H1 (cell line): ENCODE measurements around the gene KCTD10. TPM values are rescaled to one million over a fixed set of nuclear protein-coding genes. Genes with fewer than 3 reads are reported as not detected.

Source experiments
- BRCA1 ChIP-seq: IDR thresholded peaks from 2 replicates; pipeline ENCODE4 v1.6.1; 2012; ENCODE audit warnings: low read depth, low read length, improper control_type of control experiment
- CBX8 ChIP-seq: fragments of 300-800, 300-1000 bp; sonication (generic); IDR thresholded peaks from 2 replicates; pipeline ENCODE4 v1.7.1; 2016; ENCODE audit warnings: low read depth, low read length, borderline replicate concordance
- CREB1 ChIP-seq: IDR thresholded peaks from 2 replicates; pipeline ENCODE4 v1.6.1; 2012; ENCODE audit warnings: inconsistent platforms
- FOSL1 ChIP-seq: IDR thresholded peaks from 2 replicates; pipeline ENCODE4 v1.6.1; 2011; ENCODE audit warnings: mild to moderate bottlenecking, low read depth, low read length, moderate library complexity; ENCODE audit not compliant: insufficient read depth
- GTF2F1 ChIP-seq: IDR thresholded peaks from 2 replicates; pipeline ENCODE4 v1.6.1; 2012; ENCODE audit warnings: low read depth, low read length, improper control_type of control experiment, borderline replicate concordance
- HDAC2 ChIP-seq, 2 experiments: fragments of 300-600 bp in 1 of 2; sonication (generic) in 1 of 2; IDR thresholded peaks; 2 replicates each; pipeline ENCODE4 v1.6.1; 2011 to 2012; ENCODE audit warnings: low read depth in 2 of 2, low read length in 2 of 2, mild to moderate bottlenecking in 2 of 2, moderate library complexity in 2 of 2, borderline replicate concordance in 1 of 2, inconsistent platforms in 1 of 2
- NANOG ChIP-seq: IDR thresholded peaks from 2 replicates; pipeline ENCODE4 v1.6.1; 2011; ENCODE audit warnings: low read length, low read depth, mild to moderate bottlenecking, inconsistent platforms; ENCODE audit not compliant: insufficient read depth, poor library complexity, severe bottlenecking
- NRF1 ChIP-seq: IDR thresholded peaks from 2 replicates; pipeline ENCODE4 v1.6.1; 2011; ENCODE audit warnings: mild to moderate bottlenecking, low read depth, low read length, improper control_type of control experiment
- POLR2A ChIP-seq, 2 experiments: IDR thresholded peaks; 1 replicate in 1 of 2; 2 replicates in 1 of 2; pipeline ENCODE4 v1.6.1; 2011; ENCODE audit warnings: low read depth in 2 of 2, low read length in 2 of 2, mild to moderate bottlenecking in 2 of 2; ENCODE audit errors: control extremely low read depth in 1 of 2
- POLR2AphosphoS5 ChIP-seq: IDR thresholded peaks from 2 replicates; pipeline ENCODE4 v1.6.1; 2011; ENCODE audit warnings: low read depth, low read length
- POU5F1 ChIP-seq: IDR thresholded peaks from 2 replicates; pipeline ENCODE4 v1.6.1; 2011; ENCODE audit warnings: low read depth, mild to moderate bottlenecking, low read length, moderate library complexity
- RFX5 ChIP-seq: IDR thresholded peaks from 2 replicates; pipeline ENCODE4 v1.6.1; 2011; ENCODE audit warnings: low read depth, low read length, improper control_type of control experiment, borderline replicate concordance
- RNF2 ChIP-seq: fragments of 200-900, 300-1000 bp; sonication (generic); IDR thresholded peaks from 2 replicates; pipeline ENCODE4 v1.7.1; 2016; ENCODE audit warnings: borderline replicate concordance, low read depth, mild to moderate bottlenecking, antibody characterized with exemption, low read length; ENCODE audit not compliant: poor library complexity, severe bottlenecking; ENCODE audit errors: missing control alignments
- RXRA ChIP-seq: IDR thresholded peaks from 2 replicates; pipeline ENCODE4 v1.6.1; 2011; ENCODE audit warnings: low read depth, mild to moderate bottlenecking, low read length, moderate library complexity; ENCODE audit not compliant: insufficient read depth
- SIRT6 ChIP-seq: IDR thresholded peaks from one replicate; pipeline ENCODE4 v1.7.1; 2012; ENCODE audit warnings: low read length, inconsistent platforms
- SP1 ChIP-seq: IDR thresholded peaks from 2 replicates; pipeline ENCODE4 v1.6.1; 2011; ENCODE audit warnings: low read depth, low read length
- SP2 ChIP-seq: IDR thresholded peaks from 2 replicates; pipeline ENCODE4 v1.6.1; 2012; ENCODE audit warnings: mild to moderate bottlenecking, low read length, inconsistent platforms
- SP4 ChIP-seq: IDR thresholded peaks from 2 replicates; pipeline ENCODE4 v1.6.1; 2012; ENCODE audit warnings: low read length, inconsistent platforms
- SUZ12 ChIP-seq: fragments of 200-600 bp; sonication (generic); IDR thresholded peaks from 2 replicates; pipeline ENCODE4 v1.6.1; 2012; ENCODE audit warnings: mild to moderate bottlenecking, inconsistent platforms, low read length, moderate library complexity, mixed read lengths
- TAF1 ChIP-seq: IDR thresholded peaks from 2 replicates; pipeline ENCODE4 v1.6.1; 2011; ENCODE audit warnings: mild to moderate bottlenecking, low read depth, low read length
- TAF7 ChIP-seq: optimal IDR thresholded peaks from 2 replicates; pipeline ENCODE3; 2011; ENCODE audit warnings: low read depth, mild to moderate bottlenecking, inconsistent platforms, low read length, moderate library complexity, borderline replicate concordance
- TBP ChIP-seq: IDR thresholded peaks from 2 replicates; pipeline ENCODE4 v1.6.1; 2011; ENCODE audit warnings: low read depth, low read length, improper control_type of control experiment
- YY1 ChIP-seq: IDR thresholded peaks from 2 replicates; pipeline ENCODE4 v1.6.1; 2011; ENCODE audit warnings: low read depth, mild to moderate bottlenecking, low read length
- ZNF274 ChIP-seq: IDR thresholded peaks from 2 replicates; pipeline ENCODE4 v1.7.0; 2012; ENCODE audit warnings: low read length, borderline replicate concordance; ENCODE audit errors: extremely low read depth
- polyA plus RNA-seq, 7 experiments: library from polyadenylated mRNA; depleted of rRNA in 3 of 7; stranded (reverse) in 5 of 7; unstranded in 2 of 7; fragments of >200 nt in 5 of 7; fragments of 200-250 nt in 2 of 7; gene quantifications; 1 replicate in 5 of 7; 2 replicates in 1 of 7; 4 replicates in 1 of 7; pipeline versions ENCODE4 v1.2.1 to v1.2.3, GENCODE V29; 2011 to 2013; ENCODE audit warnings: missing spikeins in 2 of 7, mixed read lengths in 2 of 7
- total RNA-seq: library from RNA; stranded (reverse); fragmentation: NEBNext Ultra II Directional; extraction: Animal tissue kit (Norgen Biotek cat#: 25700); gene quantifications from 2 replicates; pipeline ENCODE4 v1.2.1, GENCODE V29; 2021
- TF ChIP-seq, protein P1 (sequence below): IDR thresholded peaks from 2 replicates; pipeline ENCODE4 v1.6.1; 2012; ENCODE audit warnings: inconsistent platforms

Gene KCTD10
- total and polyA plus RNA-seq, 2 of the 8 experiments (the other 6 are each of a cell fraction or from before 2014, with no cell fraction given) = 45.3 to 52.4 TPM

DNA sequence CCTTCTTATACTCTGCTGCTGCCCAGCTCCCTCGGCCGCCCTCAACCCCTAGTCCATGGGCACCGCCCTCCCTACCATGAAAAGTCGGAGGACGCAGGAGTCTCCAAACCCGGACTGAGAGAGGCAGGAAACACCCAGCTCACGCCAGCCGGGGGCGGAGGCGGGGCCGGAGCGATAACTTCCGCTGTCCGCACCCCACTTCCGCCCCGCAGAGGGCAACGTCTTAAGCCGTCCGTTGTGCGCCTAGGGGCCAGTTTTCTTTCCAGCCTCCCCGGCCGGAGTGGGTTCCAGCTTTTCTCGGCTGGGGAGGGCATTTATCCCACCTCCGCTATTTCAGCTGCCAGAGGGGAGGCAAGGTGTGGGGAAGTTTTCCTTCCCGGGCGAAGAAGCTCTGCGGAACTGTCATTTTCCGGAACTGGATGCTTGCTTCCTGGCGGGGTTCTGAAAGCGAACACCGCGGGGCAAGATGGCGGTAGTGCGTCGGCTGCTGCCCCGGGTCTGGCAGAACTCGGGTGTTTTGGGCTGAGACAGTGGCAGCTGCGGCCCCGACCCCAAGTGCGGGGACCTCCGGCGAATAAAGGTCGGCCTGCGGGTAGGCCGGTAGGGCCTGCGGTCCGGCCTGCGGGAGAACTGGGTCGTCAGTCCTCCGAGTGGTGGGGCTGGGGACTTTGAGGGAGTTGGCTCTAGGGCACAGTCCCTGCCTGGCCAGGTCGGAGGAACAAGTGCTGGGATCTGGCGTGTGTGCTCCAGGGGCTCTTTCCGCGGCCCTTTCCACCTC is at the start of gene KCTD10, which contains the start of gene UBE3B (continued):
- TF ChIP-seq RNF2 (no peak), POLR2AphosphoS5 (peak; percentile 44), RXRA (no peak), CBX8 (no peak), SP4 (peak; percentile 73; the same call in 1 of the 2 replicates), RFX5 (no peak), ZNF274 (no peak), CREB1 (peak; percentile 32; the same call in 1 of the 2 replicates), BRCA1 (no peak), POLR2A (IDR thresholded peaks at IDR 0.05; ENCODE audit: control extremely low read depth in 1 of 2, low read depth in 2 of 2, low read length in 2 of 2) (peak; percentile 23 to 72), TAF1 (peak; percentile 100), SIRT6 (no peak), POU5F1 (no peak), SP2 (no peak), GTF2F1 (no peak), NRF1 (no peak), YY1 (peak; percentile 99), SP1 (no peak), FOSL1 (no peak), NANOG (no peak), HDAC2 (IDR thresholded peaks at IDR 0.05; ENCODE audit: borderline replicate concordance in 1 of 2, low read depth in 2 of 2, low read length in 2 of 2) (peak in 1 of 2 experiments; percentile 100; a peak in 2 of 4 replicates), SUZ12 (no peak), TBP (peak; percentile 90), TAF7 (peak; percentile 97)
- TF ChIP-seq, protein P1, sequence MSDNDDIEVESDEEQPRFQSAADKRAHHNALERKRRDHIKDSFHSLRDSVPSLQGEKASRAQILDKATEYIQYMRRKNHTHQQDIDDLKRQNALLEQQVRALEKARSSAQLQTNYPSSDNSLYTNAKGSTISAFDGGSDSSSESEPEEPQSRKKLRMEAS = peak; percentile 22; the same call in 1 of the 2 replicates
